ENCODE measurements around the gene PAOX.
"Not testable (repeated sequence)": the region's sequence is repeated elsewhere in the genome, so short reads cannot be mapped to it uniquely, and the experiment has no call there.

PAOX gene

DNA sequence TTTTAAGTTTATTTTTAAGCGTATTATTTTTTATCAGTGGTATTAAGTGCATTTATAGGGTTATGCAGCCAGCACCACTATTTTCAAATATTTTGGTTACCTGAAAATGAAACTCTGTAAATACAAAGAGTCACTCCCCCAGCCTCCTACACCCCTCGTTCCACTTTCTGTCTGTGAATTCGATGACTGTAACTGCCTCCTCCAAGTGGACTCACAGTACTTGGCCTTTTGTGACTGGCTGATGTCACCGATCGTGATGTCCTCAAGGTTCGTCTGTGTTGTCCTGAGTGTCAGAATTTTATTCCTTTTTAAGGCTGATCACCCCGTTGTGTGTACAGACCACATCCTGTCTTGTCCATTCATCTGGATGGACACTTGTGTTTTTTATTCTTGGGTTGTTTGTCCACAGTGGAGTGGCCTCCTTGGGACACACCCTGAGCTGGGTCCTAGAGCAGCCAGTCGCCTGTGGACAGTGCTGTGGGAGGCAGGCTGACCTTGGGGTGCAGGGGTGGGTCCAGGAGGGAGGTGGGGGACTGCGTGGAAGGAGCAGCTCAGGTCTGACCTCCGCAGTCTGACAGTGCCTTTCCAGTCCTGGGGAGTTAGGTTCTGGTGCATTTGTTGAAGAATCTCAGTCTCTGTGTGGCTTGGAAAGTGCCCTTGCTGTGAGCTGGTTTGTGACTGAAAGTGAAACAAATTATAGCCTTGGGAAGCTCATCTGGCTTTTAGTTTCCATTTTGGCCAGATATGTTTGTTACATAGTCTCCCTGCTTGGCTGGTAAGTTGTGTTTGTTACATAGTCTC lies 21.8 kb downstream of the PAOX start:
- TF ChIP-seq JUND (IDR thresholded peaks at IDR 0.05; ENCODE audit: low read depth): no peak
- in situ Hi-C loops (cut with HindIII; ENCODE audit: low pct_unique_long_range_greater_than_20kb, low sequenced_read_pairs): no loop called here
- DNase-seq (ENCODE audit: low read depth in 1 of 2, low spot score in 1 of 2): no peak

DNA sequence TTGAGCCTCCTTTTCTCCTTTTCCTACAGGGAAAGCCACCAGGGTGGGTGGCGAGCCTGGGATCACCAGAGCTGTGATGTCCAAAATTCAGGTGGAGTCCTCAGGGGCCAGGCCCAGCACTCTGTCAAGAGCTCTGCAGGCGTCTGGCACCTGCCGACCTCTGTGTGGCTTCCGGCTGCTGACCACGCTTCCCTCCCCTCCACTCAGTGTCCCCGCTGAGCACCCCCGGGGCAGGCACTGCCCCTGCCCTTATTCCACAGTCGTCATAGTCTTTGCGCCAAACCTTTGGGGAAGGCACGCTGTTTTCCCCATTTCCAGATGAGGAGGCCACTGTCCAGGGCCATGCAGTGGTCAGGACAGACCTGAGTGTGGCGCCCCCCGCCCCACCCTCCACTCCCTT lies 22.4 kb downstream of the PAOX start:
- DNase-seq (ENCODE audit: low read depth in 1 of 2, low spot score in 1 of 2): no peak
- in situ Hi-C loops (cut with HindIII; ENCODE audit: low pct_unique_long_range_greater_than_20kb, low sequenced_read_pairs): no loop called here
- TF ChIP-seq JUND (IDR thresholded peaks at IDR 0.05; ENCODE audit: low read depth): no peak

DNA sequence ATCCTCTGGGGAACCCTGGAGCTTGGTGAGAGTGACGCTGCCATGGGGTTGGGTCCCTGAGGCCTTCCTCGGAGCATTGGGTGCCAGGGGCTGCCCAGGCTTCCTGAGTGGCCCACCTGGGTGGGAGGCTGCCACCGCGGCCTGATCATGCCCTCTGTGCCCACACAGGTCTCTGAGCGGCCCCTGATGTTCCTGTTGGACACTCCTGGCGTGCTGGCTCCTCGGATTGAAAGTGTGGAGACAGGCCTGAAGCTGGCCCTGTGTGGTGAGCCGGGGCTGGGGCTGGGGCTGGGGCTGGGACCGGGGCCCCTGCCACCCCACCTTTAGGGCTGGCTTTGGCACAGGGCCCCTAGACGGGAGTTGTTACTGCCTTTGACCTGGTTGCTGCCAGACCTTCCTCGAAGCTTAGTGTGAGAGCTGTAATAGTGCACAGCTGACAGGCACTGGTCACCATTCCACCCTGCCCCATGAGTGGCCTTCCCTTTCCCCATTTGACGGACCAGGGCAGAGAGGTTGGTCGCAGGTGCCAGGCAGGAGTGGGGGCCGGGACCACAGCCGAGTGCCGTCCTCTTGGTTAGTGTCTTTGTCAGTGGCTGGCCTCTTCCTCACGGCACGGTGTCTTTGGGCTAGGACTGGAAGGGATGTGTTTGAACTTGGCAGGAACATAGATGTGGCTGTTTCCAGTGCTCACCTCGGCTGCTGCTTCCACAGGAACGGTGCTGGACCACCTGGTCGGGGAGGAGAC lies 23.1 kb downstream of the PAOX start:
- in situ Hi-C loops (cut with HindIII; ENCODE audit: low pct_unique_long_range_greater_than_20kb, low sequenced_read_pairs): no loop called here
- DNase-seq (ENCODE audit: low read depth in 1 of 2, low spot score in 1 of 2): no peak
- TF ChIP-seq JUND (IDR thresholded peaks at IDR 0.05; ENCODE audit: low read depth): no peak

DNA sequence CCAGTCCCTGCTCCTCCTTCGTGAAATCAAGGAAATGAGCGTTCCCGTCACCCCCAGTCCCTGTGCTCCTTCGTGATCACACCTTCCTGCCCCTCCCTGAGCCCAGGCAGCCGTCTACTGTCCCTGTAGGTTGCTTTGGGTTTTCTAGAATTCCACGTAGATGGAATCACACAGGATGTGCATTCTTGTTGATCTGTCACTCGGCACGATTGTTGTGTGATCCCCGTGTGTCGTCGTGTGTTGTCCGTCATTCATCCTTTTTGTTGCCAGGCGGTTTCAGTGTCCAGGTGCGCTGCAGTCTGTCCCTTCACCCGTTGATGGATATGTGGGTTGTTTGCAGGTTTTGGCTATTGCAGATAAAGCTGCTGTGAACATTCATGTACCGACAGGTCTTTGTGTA lies 24.3 kb downstream of the PAOX start:
- TF ChIP-seq JUND (IDR thresholded peaks at IDR 0.05; ENCODE audit: low read depth): no peak
- in situ Hi-C loops (cut with HindIII; ENCODE audit: low pct_unique_long_range_greater_than_20kb, low sequenced_read_pairs): no loop called here
- no peak for DNase-seq (ENCODE audit: low read depth in 1 of 2, low spot score in 1 of 2)

DNA sequence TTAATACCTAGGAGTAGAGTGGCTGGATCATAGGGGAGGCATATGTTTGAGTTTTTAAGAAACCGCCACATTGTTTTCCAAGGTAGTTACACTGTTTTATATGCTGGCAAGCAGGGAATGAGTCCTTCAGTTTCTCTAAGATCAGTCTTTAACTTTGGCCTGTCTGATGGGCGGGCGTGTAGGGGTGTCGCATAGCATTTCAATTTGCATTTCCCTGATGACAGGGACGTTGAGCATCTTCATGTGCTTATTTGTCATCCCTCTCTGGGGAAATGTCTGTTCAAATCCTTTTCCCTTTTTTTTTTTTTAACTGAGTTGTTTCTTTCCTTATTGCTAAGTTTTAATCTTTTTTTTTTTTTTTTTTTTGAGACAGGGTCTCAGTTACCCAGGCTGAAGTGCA lies 24.7 kb downstream of the PAOX start:
- no peak for DNase-seq (ENCODE audit: low read depth in 1 of 2, low spot score in 1 of 2)
- in situ Hi-C loops (cut with HindIII; ENCODE audit: low pct_unique_long_range_greater_than_20kb, low sequenced_read_pairs): no loop called here
- no peak for TF ChIP-seq JUND (IDR thresholded peaks at IDR 0.05; ENCODE audit: low read depth)

DNA sequence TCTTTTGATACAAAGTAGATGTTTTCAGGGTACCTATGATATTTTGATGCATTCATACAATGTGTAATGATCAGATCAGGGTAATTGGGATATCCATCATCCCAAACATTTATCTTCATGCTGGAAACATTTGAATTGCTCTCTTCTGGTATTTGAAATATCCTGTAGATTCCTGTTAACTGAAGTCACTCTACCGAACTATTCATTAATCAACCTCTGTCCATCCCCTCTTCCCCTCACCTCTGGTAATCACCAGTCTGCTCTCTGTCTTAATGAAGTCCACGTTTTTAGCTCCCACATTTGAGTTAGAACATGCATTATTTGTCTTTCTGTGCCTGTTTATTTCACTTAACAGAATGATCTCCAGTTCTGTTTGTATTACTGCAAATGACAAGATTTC lies 26.2 kb downstream of the PAOX start:
- no peak for TF ChIP-seq JUND (IDR thresholded peaks at IDR 0.05; ENCODE audit: low read depth)
- in situ Hi-C loops (cut with HindIII; ENCODE audit: low pct_unique_long_range_greater_than_20kb, low sequenced_read_pairs): no loop called here
- no peak for DNase-seq (ENCODE audit: low read depth in 1 of 2, low spot score in 1 of 2)

DNA sequence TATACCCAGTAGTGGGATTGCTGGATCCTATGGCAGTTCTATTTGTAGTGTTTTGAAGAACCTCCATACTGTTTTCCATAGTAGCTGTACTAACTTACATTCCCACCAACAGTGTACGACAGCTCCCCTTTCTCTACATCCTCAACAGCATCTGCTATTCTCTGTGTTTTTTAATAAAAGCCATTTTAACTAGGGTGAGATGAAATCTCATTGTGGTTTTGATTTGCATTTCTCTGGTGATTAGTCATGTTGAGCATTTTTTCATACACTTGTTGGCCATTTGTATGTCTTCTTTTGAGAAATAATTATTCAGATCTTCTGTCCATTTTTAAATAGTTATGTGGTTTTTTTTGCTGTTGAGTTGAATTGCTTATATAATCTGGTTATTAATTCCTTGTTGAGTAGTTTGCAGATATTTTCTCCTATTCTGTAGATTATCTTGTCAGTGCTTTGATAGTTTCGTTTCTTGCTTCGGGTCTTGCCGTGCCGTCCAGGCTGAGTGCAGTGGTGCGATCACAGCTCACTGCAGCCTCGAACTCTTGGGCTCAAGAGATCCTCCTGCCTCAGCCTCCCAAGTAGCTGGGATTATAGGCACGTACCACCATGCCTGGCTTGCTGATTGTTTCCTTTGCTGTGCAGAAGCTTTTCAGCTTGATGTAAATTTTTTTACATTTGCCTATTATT lies 26.9 kb downstream of the PAOX start:
- in situ Hi-C loops (cut with HindIII; ENCODE audit: low pct_unique_long_range_greater_than_20kb, low sequenced_read_pairs): no loop called here
- no peak for TF ChIP-seq JUND (IDR thresholded peaks at IDR 0.05; ENCODE audit: low read depth)
- no peak for DNase-seq (ENCODE audit: low read depth in 1 of 2, low spot score in 1 of 2)

DNA sequence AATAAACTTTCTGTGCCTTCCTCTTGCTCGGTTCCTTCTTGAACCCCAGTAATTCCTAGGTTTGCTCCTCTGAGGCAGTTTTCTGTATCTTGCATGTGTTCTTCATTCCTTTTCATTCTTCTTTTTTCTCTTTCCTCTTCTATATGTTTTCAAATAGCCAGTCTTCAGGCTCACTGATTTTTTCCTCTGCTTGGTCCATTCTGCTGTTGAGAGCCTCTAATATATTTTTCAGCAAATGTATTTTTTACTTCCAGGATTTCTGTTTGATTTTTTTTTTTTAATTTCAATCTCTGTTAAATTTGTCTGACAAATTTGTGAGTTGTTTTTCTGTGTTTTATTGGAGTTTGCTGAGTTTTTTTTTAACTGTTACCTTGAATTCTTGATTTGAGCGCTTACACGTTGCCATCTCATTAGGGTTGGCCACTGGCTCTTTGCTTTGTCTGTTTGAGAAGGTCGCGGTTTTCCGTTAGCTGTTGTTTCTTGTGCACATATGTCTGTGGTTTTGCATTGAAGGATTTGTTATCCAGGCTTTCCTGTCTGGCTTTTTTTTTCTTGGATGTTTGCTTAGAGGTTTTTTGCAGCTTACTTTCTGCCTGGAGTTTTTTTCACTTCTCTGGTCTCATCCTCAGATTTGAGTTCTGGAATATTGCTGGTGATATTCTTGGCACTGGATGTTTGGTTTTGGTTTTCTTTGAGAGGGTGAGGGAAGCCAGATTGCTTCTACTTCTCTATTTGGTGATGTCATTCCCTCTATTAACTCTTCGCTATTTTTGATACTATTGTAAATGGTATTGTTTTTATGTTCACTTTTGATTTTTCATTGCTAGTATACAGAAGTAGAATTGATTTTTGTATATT lies 32.7 kb downstream of the PAOX start:
- DNase-seq (ENCODE audit: low read depth in 1 of 2, low spot score in 1 of 2): no peak
- in situ Hi-C loops (cut with HindIII; ENCODE audit: low pct_unique_long_range_greater_than_20kb, low sequenced_read_pairs): no loop called here
- no peak for TF ChIP-seq JUND (IDR thresholded peaks at IDR 0.05; ENCODE audit: low read depth)

DNA sequence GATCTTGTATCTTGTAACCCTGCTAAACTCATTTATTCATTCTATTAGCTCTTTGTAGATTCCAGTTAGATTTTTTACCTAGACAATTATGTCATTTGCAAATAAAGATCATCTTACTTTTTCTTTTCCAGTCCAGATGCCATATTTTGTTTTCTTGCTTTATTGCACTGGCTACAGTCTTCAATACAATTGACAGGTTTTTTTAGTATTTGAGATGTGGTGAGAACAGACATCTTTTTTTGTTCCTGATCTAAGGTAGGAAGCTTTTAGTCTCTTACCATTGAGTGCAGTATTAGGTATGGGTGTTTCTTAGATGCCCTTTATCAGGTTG lies 33.3 kb downstream of the PAOX start:
- no peak for DNase-seq (ENCODE audit: low read depth in 1 of 2, low spot score in 1 of 2)
- TF ChIP-seq JUND (IDR thresholded peaks at IDR 0.05; ENCODE audit: low read depth): no peak
- in situ Hi-C loops (cut with HindIII; ENCODE audit: low pct_unique_long_range_greater_than_20kb, low sequenced_read_pairs): no loop called here

DNA sequence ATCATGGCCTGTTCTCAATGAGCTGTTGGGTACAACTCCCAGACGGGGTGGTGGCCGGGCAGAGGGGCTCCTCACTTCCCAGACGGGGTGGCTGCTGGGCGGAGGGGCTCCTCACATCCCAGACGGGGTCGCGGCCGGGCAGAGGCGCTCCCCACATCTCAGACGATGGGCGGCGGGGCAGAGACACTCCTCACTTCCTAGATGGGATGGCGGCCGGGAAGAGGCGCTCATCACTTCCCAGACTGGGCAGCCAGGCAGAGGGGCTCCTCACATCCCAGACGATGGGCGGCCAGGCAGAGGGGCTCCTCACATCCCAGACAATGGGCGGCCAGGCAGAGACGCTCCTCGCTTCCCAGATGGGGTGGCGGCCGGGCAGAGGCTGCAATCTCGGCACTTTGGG lies 35.3 kb downstream of the PAOX start:
- in situ Hi-C loops (cut with HindIII; ENCODE audit: low pct_unique_long_range_greater_than_20kb, low sequenced_read_pairs); DNase-seq (ENCODE audit: low read depth in 1 of 2, low spot score in 1 of 2): not testable (repeated sequence)

DNA sequence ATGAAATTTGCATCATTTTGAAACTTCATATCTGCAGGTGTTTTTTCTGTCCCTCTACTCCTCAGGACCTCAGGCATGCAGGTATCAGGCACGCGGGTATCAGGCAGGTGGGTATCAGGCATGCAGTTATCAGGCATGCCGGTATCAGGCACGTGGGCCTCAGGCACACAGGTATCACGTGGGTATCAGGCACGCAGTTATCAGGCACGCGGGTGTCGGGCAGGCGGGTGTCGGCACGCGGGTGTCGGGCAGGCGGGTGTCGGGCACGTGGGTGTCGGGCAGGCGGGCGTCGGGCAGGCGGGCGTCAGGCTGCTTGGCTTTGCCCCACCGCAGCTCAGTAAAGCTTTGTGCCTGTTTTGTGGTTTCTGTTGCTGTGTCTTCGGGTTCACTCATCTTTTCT lies 36.7 kb downstream of the PAOX start:
- in situ Hi-C loops (cut with HindIII; ENCODE audit: low pct_unique_long_range_greater_than_20kb, low sequenced_read_pairs): no loop called here
- no peak for DNase-seq (ENCODE audit: low read depth in 1 of 2, low spot score in 1 of 2)

DNA sequence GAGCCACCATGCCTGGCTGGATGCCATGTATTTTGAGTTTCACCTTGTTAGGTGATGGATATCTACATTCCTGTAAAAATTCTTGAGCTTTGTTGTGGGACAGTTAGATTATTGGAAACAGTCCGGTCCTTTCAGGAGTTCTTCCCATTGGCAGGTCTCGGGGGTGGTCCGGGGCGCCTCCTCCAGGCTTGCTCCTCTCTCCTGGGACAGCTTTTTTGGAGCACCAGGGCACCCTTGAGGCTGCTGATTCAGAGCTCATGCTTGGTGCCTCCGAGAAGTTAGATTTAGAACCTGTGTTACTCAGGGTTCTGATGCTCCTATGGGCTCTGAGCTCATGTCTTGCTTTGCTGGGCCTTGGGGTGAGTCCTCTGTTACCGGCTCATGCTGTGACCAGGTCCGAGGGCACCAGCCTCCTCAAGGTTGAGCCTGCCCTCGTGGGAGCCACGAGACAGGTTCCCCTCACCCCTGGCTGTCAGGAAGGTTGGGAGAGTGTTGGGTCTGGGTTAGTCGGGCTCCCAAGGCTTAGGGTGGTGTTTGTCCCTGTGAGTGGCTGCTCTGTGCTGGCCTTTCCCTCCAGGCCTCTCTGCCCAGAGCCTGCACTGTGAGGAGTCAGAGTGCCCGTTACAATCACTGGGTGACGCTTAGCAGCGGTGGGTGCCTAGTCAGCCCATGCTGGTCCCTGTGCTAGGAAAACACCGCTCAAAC lies 39.4 kb downstream of the PAOX start:
- no peak for DNase-seq (ENCODE audit: low read depth in 1 of 2, low spot score in 1 of 2)
- TF ChIP-seq JUND (IDR thresholded peaks at IDR 0.05; ENCODE audit: low read depth): no peak
- in situ Hi-C loops (cut with HindIII; ENCODE audit: low pct_unique_long_range_greater_than_20kb, low sequenced_read_pairs): no loop called here

More for the DNA sequence above, 36.7 kb downstream of the PAOX start:
- no peak for TF ChIP-seq JUND (IDR thresholded peaks at IDR 0.05; ENCODE audit: low read depth)

Measured in T47D (cell line).